Measurements from ENCODE around the gene STIMATE. TPM values are rescaled to one million over a fixed set of nuclear protein-coding genes. Genes with fewer than 3 reads are reported as not detected.

Gene STIMATE
- total RNA-seq, 1 donor, result 18.5 TPM

GRCh38 chr3:52839268-52839575 is 58.1 kb downstream of the STIMATE start:
- Histone ChIP-seq H4K20me1 (ENCODE audit: insufficient read depth, low read length) (peaks cover 4% of the 10 kb centered on the region), H3K27me3 (ENCODE audit: insufficient read depth, low read length) (no peaks in the 10 kb centered on the region), H3K4me2 (ENCODE audit: insufficient read depth, low read length) (no peak overlapping the region), H2AFZ (ENCODE audit: low read length) (no peak overlapping the region), H3K9me3 (ENCODE audit: low read depth, low read length) (no peaks in the 10 kb centered on the region), H3K36me3 (ENCODE audit: insufficient read depth, low read length) (peaks cover 5% of the 10 kb centered on the region), H3K27ac (ENCODE audit: low read depth, low read length) (no peak overlapping the region), H3K4me1 (ENCODE audit: insufficient read depth, low read length) (no peaks in the 10 kb centered on the region), H3K79me2 (ENCODE audit: insufficient read depth, low read length) (no peaks in the 10 kb centered on the region), H3K4me3 (ENCODE audit: insufficient read depth, low read length) (no peak overlapping the region)
- no peak for TF ChIP-seq CTCF (IDR thresholded peaks at IDR 0.05; ENCODE audit: extremely low read depth, low read depth, low read length)
- peak; percentile 32 for DNase-seq (ENCODE audit: insufficient read length, low spot score, missing footprints)

GRCh38 chr3:52838561-52839267 is 58.6 kb downstream of the STIMATE start:
- no peak for TF ChIP-seq CTCF (IDR thresholded peaks at IDR 0.05; ENCODE audit: extremely low read depth, low read depth, low read length)
- Histone ChIP-seq H3K27me3 (ENCODE audit: insufficient read depth, low read length) (no peaks in the 10 kb centered on the region), H3K27ac (ENCODE audit: low read depth, low read length) (no peak overlapping the region), H4K20me1 (ENCODE audit: insufficient read depth, low read length) (peaks cover 4% of the 10 kb centered on the region), H3K4me1 (ENCODE audit: insufficient read depth, low read length) (no peaks in the 10 kb centered on the region), H2AFZ (ENCODE audit: low read length) (no peak overlapping the region), H3K79me2 (ENCODE audit: insufficient read depth, low read length) (no peaks in the 10 kb centered on the region), H3K9me3 (ENCODE audit: low read depth, low read length) (no peaks in the 10 kb centered on the region), H3K4me3 (ENCODE audit: insufficient read depth, low read length) (no peak overlapping the region), H3K36me3 (ENCODE audit: insufficient read depth, low read length) (peaks cover 5% of the 10 kb centered on the region), H3K4me2 (ENCODE audit: insufficient read depth, low read length) (no peak overlapping the region)
- peak; percentile 30 for DNase-seq (ENCODE audit: insufficient read length, low spot score, missing footprints)

- TF ChIP-seq CTCF (IDR thresholded peaks at IDR 0.05; ENCODE audit: extremely low read depth, low read depth, low read length), result no peak
- Histone ChIP-seq H3K4me2 (ENCODE audit: insufficient read depth, low read length) (no peak overlapping the region), H3K79me2 (ENCODE audit: insufficient read depth, low read length) (no peaks in the 10 kb centered on the region), H3K36me3 (ENCODE audit: insufficient read depth, low read length) (peaks cover 5% of the 10 kb centered on the region), H3K9me3 (ENCODE audit: low read depth, low read length) (no peaks in the 10 kb centered on the region), H3K27me3 (ENCODE audit: insufficient read depth, low read length) (no peaks in the 10 kb centered on the region), H4K20me1 (ENCODE audit: insufficient read depth, low read length) (peaks cover 11% of the 10 kb centered on the region), H3K27ac (ENCODE audit: low read depth, low read length) (no peak overlapping the region), H2AFZ (ENCODE audit: low read length) (no peak overlapping the region), H3K4me3 (ENCODE audit: insufficient read depth, low read length) (no peak overlapping the region), H3K4me1 (ENCODE audit: insufficient read depth, low read length) (peaks cover 3% of the 10 kb centered on the region)
- DNase-seq (ENCODE audit: insufficient read length, low spot score, missing footprints), result peak; percentile 45
Measured at GRCh38 chr3:52836986-52837385, 60.4 kb downstream of the STIMATE start.

GRCh38 chr3:52836471-52836845 is 60.9 kb downstream of the STIMATE start:
- peaks cover 12% of the 10 kb centered on the region for H4K20me1 ChIP-seq (ENCODE audit: insufficient read depth, low read length)
- H2AFZ ChIP-seq (ENCODE audit: low read length), result no peak overlapping the region
- H3K4me1 ChIP-seq (ENCODE audit: insufficient read depth, low read length), result peaks cover 8% of the 10 kb centered on the region
- no peak for TF ChIP-seq CTCF (IDR thresholded peaks at IDR 0.05; ENCODE audit: extremely low read depth, low read depth, low read length)
- H3K27me3 ChIP-seq (ENCODE audit: insufficient read depth, low read length), result no peaks in the 10 kb centered on the region
- peaks cover 3% of the 10 kb centered on the region for H3K36me3 ChIP-seq (ENCODE audit: insufficient read depth, low read length)
- no peak overlapping the region for H3K4me3 ChIP-seq (ENCODE audit: insufficient read depth, low read length)
- H3K9me3 ChIP-seq (ENCODE audit: low read depth, low read length), result no peaks in the 10 kb centered on the region
- DNase-seq (ENCODE audit: insufficient read length, low spot score, missing footprints), result peak; percentile 43
- no peaks in the 10 kb centered on the region for H3K79me2 ChIP-seq (ENCODE audit: insufficient read depth, low read length)
- no peak overlapping the region for H3K27ac ChIP-seq (ENCODE audit: low read depth, low read length)
- no peak overlapping the region for H3K4me2 ChIP-seq (ENCODE audit: insufficient read depth, low read length)
